ENCODE measurements around the gene HOXB2. TPM values are rescaled to one million over a fixed set of nuclear protein-coding genes. Genes with fewer than 3 reads are reported as not detected.
A peak's percentile ranks its signal among the peaks of the same experiment; 100 is the strongest.
"Not testable (repeated sequence)": the region's sequence is repeated elsewhere in the genome, so short reads cannot be mapped to it uniquely, and the experiment has no call there.

Gene HOXB2
- total RNA-seq, 1 donor from 2014 or later = 39.7 TPM

DNA sequence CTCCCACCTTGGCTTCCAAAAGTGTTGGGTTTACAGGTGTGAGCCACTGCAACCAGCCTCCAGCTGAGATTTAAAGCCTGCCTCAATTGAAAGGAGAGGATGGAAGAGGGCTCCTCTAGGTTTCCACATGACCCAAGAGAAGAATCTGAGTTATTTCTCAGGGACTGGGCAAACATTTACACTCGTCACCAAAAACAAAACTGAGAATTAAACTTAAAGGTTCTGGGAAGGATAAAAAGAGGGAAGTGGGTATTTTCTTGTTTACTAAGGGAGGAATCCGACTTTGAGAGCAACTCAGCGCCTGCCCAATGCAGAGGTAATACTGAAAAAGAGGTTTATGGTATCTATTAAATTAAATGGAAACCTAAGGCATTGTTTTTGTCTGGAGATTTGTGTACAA is 27.4 kb downstream of the HOXB2 start:
- no peak for DNase-seq (ENCODE audit: extremely low read depth, low read depth, low spot score)

DNA sequence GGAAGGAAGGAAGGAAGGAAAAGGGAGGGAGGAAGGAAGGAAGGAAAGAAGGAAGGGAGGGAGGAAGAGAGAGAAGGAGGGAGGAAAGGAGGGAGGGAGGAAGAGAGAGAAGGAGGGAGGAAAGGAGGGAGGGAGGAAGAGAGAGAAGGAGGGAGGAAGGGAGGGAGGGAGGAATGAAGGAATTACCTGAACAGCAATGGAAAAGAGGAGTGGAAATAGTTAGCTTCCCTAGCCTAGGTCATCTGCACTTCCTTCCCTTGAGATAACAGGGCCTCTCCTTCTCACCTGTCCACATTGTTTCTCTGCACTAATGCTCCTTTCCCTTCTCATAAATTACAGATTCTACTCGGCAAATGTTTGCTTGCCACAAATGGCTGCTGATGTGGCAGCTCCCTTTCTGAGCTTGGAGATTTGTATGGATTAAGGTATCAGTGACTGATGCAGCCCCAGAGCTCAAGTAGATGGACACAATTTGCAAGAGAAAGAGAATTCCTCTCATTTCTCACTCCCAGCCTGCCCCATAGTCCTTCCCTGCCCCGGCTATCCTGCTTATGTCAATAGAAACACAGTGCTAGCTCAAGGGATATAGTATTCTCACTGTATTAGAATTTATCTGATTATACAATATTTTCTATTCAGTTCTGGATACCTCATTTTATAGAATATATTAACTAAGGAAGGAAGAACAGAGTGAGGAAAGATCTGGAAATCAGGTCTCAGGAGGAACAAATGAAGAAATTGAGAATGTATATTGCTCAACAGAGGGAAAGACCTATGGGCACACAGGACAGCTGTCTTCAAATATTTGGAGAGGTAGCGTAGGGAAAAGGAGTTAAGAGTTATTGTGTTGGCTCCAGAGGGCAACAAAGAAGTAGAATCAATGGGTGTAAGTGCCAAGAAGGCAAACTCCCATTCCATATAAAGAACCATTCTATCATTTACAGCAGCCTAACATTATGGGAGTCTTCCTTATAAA is 28.7 kb downstream of the HOXB2 start:
- DNase-seq (ENCODE audit: extremely low read depth, low read depth, low spot score) = no peak

DNA sequence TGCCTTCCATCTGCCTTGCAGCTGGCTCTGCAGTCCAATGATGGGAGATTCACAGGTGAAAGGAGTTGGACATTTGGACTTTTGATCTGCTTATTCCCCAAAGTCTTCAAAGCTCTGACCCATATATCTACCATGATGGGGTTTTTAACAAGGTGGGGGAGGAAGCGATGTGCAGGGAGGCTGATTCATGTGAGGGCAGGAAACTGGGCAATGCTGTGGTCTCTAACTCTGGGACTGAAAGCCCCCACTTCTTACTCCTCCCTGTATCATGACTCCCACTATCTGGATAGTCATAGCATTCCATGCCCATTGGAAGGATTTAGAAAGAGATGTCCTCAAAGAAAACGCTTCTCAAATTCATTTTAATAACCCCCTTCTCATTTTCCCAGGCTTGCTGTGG is 30.4 kb downstream of the HOXB2 start:
- DNase-seq (ENCODE audit: extremely low read depth, low read depth, low spot score) = no peak

DNA sequence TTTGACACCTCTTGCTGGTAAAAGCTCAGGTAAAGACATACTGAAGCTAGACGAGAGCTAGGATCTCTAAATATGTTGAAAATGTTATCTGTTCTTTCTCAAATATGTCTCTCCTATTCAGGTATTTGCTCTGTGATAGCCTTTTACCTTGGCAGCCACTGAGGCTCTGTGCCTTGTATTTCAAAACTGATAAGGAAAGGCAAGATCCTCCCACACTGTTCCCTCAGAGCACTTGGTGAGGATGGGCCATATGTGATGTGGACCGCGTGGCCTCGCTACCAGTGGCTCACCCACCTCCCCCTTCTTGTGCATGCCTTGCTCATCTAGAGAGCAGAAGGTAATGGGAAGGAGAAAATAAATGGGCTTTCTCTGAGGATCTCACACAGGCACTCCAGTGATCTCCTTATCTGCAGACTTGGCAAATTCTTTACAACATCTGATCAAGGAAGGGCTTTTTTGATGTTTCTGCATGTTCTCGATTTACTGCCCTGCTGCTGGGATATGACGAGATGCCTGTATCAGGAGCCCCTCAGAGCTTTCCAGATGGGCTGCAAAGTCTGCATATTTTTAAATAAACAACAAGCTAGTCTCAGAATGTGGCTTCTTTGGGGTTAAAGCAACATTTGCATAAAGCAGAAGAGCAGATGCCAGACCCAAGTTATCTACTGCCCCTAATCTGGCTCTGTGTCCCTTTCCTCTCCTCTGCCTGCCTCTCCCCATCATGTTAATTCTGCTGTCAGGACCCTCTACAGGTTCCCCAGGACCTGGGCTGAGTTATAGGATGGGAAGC is 31.0 kb downstream of the HOXB2 start:
- no peak for DNase-seq (ENCODE audit: extremely low read depth, low read depth, low spot score)

DNA sequence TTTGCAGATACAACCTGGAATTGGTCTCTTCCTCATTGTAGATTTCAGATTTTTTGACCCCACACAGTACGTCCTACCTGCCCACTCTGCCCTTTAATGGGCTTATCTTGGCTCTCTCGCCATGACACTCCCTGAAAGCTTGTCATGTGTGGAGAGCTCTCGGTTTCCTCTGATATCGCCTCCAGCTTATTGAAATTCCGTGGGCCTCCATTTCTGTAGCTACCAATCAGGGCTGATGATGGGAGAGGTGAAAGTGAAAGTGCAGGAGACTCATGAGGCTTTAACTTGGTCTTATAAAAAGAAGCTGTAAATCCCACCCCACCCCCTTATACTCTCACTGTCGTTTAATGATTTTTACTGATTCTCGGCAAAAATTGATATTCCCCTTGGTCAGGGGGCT is 31.8 kb downstream of the HOXB2 start:
- no peak for DNase-seq (ENCODE audit: extremely low read depth, low read depth, low spot score)

DNA sequence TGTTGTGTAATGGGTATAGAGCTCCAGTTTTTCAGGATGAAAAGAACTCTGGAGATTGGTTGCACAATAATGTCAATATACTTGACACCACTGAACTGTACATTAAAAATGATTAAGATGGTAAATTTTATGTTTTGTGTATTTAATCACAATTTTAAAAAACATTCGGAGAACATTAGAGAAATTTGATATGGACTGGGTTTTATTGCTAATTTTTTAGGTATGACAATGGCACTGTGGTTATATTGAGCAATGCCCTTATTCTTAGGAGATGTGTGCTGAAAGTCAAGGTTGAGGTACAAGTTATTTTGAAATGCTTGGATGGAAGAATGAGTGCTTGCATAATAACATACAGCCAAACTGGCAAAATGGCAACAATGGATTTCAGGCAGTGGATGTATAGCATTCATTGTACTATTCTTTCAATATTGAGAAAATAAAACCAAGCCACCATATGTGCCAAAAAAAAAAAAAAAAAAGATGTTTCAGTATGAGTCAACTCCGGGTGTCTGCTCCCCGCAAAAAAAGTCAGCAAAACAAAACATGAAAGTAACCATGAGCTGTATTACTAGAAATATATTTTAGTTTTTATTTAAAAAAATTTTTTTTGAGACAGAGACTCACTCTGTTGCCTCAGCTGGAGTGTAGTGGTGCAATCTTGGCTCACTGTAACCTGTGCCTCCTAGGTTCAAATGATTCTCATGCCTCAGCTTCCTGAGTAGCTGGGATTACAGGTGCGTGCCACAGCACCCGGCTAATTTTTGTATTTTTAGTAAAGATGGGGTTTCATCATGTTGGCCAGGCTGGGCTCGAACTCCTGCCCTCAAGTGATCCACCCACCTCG is 33.9 kb downstream of the HOXB2 start:
- no peak for DNase-seq (ENCODE audit: extremely low read depth, low read depth, low spot score)

DNA sequence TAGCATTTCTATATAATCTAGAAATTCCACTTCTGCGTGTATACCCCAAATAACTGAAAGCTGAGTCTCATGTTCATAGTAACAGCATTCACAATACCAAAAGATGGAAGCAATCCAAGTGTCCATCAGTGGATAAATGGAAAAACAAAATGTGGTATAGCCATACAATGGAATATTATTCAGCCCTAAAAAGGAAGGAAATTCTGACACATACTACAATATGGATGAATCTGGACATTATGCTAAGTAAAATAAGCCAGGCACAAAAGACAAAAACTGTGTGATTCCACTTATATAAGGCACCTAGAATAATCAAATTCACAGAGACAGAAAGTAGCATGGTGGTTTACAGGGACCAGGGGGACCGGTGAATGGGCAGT is 34.5 kb downstream of the HOXB2 start:
- DNase-seq (ENCODE audit: extremely low read depth, low read depth, low spot score) = no peak

DNA sequence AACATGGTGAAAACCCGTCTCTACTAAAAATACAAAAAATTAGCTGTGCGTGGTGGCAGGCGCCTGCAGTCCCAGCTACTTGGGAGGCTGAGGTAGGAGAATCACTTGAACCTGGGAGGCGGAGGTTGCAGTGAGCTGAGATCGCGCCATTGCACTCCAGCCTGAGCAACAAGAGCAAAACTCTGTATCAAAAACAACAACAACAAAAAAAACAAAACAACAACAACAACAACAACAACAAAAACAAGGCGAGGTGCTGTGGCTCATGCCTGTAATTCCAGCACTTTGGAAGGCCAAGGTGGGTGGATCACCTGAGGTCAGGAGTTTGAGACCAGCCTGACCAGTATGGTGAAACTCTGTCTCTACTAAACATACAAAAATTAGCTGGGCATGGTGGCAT is 35.2 kb downstream of the HOXB2 start:
- DNase-seq (ENCODE audit: extremely low read depth, low read depth, low spot score) = not testable (repeated sequence)

DNA sequence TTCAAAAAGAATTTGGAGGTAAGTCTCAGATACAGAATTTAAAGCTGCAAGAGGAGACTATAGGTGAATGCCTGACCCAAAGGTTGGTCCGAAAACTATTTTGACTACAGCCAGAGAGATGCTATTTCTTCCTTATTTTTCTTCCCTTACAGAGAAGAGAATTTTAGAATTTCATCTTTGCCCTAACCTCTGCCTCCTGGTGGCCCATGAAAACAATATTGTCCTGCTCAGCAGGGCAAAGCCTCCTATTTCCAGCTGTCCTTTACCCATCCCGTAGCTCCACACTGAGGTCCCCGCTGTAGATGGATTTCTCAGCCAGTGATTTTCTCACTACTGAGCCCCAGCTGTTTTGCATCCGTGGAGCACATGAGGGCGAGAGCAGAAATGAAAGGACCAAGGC is 38.7 kb downstream of the HOXB2 start:
- no peak for DNase-seq (ENCODE audit: extremely low read depth, low read depth, low spot score)

DNA sequence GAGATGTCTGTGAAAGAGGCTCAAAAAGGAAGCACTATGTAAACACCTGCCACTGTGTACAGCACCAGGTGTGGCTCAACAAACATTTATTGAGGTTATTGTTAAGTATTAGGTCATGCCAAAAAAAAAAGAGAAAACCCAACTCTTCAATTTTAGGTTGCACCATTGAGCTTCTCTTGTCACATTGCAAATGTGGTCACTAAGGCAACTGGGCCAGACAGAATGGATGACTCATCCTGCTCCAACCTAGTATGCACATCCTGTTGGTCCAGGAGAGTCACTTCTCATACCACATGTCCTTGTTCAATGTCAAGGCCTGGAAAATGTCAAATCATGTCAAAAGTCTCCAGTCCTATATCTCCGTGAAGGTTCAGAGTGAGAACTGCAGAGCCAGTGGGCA is 39.1 kb downstream of the HOXB2 start:
- DNase-seq (ENCODE audit: extremely low read depth, low read depth, low spot score) = peak; percentile 71

DNA sequence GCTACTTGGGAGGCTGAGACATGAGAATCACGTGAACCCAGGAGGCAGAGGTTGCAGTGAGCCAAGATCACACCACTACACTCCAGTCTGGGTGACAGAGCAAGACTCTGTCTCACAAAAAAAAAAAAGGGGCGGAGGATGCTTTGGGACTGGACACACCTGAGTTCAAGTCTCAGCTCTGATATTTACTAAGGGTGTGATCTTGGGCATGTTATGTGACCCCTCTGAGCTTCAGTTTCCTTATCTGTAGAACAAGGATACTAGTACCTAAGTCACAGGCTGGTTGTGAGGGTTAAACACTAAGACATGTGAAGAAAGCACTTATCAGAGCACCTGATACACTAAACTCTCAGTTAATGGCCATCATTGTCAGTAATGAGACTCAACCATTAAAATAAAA is 40.0 kb downstream of the HOXB2 start:
- no peak for DNase-seq (ENCODE audit: extremely low read depth, low read depth, low spot score)

DNA sequence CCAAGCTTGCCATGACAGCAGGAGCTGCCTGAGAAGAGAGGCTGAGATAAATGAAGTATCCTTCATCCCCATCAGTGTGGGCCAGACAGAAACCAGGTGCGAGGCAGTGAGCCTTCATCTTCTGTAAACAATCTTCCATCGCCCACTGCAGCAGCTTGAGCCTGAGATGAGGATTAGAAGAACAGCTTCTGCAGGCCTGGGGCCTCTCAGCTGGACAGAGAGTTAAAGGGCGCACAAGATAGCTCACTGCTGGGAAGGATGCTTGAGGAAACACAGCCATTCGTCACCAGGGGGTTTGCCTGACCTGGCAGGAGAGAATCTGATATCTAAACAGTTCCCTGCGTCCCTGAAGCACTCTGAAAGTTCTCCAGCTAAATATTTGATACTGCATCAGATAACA is 41.2 kb downstream of the HOXB2 start:
- DNase-seq (ENCODE audit: extremely low read depth, low read depth, low spot score) = no peak

DNA sequence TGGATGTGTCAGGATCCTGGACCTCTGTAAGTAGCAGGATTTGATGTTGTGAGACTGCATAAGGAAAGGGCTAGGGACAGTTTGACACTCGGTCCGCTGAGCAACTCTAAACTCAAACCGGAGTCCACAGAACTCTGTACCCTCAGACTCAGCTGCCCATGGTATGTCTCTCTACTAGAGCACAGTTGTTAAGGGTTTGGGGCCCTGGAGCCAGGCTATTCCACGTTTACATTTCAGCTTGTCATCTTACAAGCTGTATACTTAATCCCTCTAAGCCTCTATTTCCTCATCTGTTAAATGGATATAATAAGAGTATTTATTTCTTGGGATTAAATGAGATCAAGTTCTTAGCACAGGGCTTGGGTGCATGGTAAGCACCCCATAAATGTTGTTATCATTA is 42.0 kb downstream of the HOXB2 start:
- DNase-seq (ENCODE audit: extremely low read depth, low read depth, low spot score) = no peak

DNA sequence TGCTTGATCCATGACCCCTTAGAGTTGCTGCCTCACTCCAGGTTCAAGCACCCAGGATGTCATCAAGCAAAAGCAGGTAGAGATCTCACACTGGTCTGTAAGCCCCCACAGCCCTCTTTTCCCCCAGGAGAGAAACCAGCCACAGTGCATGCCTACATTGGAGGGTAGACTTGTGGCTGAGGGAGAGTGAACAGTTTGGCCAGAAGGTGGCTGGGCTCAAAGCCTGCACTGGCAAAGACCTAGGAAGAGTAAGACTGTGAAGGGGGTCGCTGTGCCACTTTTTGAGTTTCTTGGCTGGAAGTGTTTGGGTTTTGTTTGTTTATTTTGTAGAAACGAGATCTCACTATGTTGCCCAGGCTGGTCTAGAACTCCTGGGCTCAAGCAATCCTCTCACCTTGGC is 42.6 kb downstream of the HOXB2 start:
- DNase-seq (ENCODE audit: extremely low read depth, low read depth, low spot score) = no peak

DNA sequence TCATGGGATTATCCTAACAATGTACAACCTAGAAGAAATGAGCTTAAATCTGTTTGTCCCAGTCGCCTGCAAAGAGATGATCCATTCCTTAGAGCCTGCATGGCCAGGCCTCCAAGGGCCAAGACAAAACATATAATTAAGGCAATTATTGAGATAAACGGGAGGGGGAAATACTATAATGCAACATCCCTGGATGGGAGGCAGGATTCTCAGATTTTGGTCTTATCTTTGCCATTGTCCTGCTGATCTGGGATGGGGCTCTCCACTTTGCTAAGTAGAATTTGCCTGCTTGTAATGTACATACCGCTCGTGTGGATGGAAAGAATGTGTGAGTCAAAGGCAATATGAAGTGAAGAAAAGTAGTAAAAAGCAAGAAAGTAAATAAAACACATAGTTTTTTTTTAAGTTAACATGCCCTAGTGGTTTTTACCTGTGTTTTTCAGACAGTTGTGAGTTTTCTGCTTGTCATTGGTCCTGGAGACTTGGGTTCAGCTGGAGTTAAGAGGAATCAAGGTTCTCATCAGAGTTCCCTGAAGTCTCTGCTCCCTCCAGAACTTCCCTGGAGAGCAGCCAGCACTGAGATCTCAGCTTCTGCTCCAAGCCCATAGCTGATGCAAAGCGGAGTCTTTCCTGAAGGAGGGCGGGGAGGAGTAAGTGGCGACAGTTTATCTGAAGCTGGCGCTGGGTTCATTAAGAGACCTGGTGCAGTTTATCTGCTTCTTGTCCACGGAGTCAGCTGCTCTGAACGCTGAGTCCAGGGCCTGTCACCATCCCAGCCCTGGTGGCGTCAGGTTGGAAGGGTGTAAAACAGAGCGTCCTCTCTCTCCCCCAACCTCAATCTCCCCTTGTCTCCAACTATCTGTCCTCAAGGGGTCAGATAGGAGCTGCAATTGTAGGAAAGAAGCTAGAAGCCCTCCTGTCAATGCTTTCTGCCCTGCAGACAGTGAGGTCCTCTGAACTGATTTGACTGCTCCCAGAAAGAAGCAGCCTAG is 44.2 kb downstream of the HOXB2 start:
- DNase-seq (ENCODE audit: extremely low read depth, low read depth, low spot score) = no peak

DNA sequence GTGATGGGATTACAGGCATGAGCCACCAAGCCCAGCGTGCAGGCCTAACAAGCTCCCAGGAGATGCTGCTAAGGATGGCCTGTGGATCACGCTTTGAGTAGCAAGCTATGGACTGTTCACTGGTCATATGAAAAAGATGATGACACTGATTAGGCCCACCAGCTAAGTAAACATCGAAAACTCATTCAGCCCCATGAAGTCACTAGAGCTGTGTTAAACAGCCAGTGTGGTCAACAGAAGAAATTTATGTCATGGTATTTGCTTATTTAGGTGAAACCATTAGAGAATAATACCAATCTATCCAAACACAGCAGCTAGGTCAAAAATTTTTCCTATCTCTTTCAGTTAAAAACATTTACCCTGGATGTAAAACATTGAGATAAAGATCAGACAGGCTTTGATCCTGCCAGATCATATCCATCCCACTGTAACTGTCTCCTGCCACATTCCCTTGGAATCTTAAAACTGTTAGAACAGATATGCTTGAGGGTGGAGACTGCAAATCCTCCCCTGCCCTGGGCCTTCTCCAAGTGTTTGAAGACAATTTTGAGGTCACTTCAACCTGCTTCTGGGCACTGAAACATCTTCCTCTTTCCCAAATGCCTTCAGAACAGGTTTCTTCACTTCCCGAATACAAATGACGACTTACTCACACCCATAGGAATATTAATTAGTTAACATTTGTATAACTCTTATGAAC is 45.0 kb downstream of the HOXB2 start:
- no peak for DNase-seq (ENCODE audit: extremely low read depth, low read depth, low spot score)

DNA sequence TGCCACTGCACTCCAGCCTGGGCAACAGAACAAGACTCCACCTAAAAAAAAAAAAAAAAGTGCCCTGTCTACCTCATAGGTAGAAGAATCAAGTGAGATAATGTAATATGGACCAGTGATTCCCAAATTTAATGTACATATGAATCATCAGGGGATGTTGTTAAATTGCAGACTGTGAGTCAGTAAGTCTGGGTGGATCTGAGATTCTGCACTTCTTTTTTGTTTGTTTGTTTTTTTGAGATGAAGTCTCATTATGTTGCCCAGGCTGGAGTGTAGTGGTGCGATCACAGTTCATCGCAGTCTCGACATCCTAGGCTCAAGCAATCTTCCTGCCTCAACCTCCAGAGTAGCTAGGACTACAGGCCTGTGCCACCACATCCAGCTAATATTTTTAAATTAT is 45.7 kb downstream of the HOXB2 start:
- DNase-seq (ENCODE audit: extremely low read depth, low read depth, low spot score) = no peak

DNA sequence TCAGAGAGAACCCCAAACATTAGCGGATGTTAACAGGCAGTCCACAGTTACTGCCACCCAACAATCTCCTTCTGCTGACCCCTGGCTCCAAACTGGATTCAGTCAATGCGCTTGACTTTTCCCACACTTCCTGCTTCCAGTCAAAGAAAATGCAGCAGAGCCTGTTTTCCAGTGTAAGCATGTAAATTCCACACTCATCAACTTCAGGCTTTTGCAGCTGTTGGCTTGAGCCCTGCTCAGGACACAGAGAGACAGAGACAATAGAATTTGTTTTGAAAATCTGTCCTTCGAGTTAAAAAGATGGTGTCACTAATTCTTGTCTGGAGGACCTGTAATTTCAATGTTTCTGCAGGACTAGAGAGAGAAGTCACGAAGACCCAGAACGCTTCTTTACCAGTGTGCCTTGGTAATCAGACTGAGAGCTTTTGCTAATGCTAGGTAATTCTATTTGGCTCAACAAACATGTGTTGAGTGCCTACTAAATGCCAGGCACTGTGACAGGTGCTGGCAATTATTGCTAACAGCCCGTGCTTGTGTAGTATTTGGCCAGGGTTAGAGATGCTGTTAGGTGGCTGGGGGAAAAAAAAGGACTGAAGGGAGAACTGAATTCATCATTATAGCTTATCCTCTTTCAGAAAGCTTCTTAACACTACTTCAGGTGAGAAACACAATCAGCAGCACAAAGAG is 46.6 kb downstream of the HOXB2 start:
- DNase-seq (ENCODE audit: extremely low read depth, low read depth, low spot score) = no peak

DNA sequence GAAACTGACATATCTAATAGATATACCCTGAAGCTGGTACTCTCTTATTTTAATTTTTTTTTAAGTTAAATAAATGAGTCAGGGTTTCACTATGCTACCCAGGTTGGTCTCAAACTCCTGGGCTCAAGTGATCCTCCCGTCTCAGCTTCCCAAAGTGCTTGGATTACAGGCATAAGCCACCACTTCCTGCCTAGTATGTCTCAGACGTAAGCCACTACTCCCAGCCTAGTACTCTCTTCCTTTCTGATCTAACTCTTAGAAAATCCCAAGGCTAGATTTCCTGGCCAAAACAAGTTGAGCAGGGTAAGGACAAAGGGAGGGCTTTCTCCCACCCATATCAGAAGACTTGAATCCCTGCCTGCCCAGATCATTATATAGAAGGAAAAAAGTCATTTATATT is 47.8 kb downstream of the HOXB2 start:
- no peak for DNase-seq (ENCODE audit: extremely low read depth, low read depth, low spot score)

Measured in glomerular endothelial cell (primary cell).